ENCODE data around the gene SFRP4.

GRCh38 chr7:37916017-37916672 lies 472 bp downstream of the SFRP4 start:
- TF ChIP-seq CTCF (IDR thresholded peaks at IDR 0.05) (peak in 2 of 4 experiments; percentile 11 to 26), POLR2A (IDR thresholded peaks at IDR 0.05) (no peak)

Data from uterus (tissue), 2 donors.